ENCODE measurements around the gene HELT.

HELT gene

DNA sequence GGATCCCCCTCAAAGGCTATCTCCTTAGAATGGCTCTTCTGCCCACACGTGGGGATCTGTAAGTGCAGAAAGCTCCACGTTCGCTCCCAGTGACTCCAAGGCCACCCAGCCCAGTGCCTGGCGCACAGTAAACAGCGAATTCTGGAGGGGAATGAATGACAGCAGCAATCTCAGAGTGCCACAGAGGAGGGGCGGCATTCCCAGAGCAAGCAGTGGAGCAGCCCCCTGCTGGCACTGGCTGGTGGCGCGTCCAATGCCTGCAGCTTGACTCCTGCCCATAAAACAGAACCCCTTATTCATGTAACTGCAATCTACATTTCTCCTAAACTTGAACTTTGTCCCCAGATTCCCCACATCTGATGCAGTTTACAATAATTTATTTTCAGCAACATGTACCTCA lies 6.9 kb upstream of the HELT start:
- Histone ChIP-seq H3K4ac (ENCODE audit: low read depth, low read length) (no peak overlapping the region), H3K27me3 (ENCODE audit: insufficient read depth, low read length) (peaks cover 35% of the 10 kb centered on the region), H3K4me3 (ENCODE audit: low read depth, low read length) (no peak overlapping the region), H4K8ac (ENCODE audit: low read depth, low read length) (no peak overlapping the region), H3K4me2 (ENCODE audit: low read length) (no peak overlapping the region), H3K23ac (ENCODE audit: low read length) (no peak overlapping the region), H3K9me3 (ENCODE audit: insufficient read depth, low read depth, low read length) (peaks cover 8% of the 10 kb centered on the region), H3K27ac (ENCODE audit: low read depth, low read length) (no peak overlapping the region), H3K9ac (ENCODE audit: low read length) (no peak overlapping the region), H2AFZ (ENCODE audit: insufficient read depth, low read length, poor library complexity) (no peak overlapping the region), H3K79me2 (ENCODE audit: control insufficient read depth, insufficient read depth, low read length, poor library complexity) (no peaks in the 10 kb centered on the region), H3K14ac (ENCODE audit: low read length) (no peak overlapping the region), H3K18ac (ENCODE audit: low read length) (no peak overlapping the region), H2BK12ac (ENCODE audit: low read length) (no peak overlapping the region), H4K12ac (ENCODE audit: low read depth, low read length) (no peak overlapping the region), H2BK120ac (ENCODE audit: insufficient read depth, low read length, poor library complexity) (no peak overlapping the region), H3K4me1 (ENCODE audit: control insufficient read depth in 1 of 2, insufficient read depth in 2 of 2, low read length in 2 of 2) (no peaks in the 10 kb centered on the region), H2BK5ac (ENCODE audit: low read depth, low read length, poor library complexity) (no peak overlapping the region), H2AK5ac (ENCODE audit: low read length) (no peak overlapping the region), H4K91ac (ENCODE audit: low read depth, low read length) (no peak overlapping the region), H3K79me1 (ENCODE audit: low read length) (no peaks in the 10 kb centered on the region), H3K36me3 (ENCODE audit: control insufficient read depth in 1 of 2, insufficient read depth in 2 of 2, low read length in 2 of 2) (no peaks in the 10 kb centered on the region)
- peak in 1 of 2 donors; percentile 11 for DNase-seq
- no CpG with 5 or more reads among the region's 8 CpGs for WGBS (ENCODE audit: extremely low coverage, insufficient coverage, insufficient read length)

DNA sequence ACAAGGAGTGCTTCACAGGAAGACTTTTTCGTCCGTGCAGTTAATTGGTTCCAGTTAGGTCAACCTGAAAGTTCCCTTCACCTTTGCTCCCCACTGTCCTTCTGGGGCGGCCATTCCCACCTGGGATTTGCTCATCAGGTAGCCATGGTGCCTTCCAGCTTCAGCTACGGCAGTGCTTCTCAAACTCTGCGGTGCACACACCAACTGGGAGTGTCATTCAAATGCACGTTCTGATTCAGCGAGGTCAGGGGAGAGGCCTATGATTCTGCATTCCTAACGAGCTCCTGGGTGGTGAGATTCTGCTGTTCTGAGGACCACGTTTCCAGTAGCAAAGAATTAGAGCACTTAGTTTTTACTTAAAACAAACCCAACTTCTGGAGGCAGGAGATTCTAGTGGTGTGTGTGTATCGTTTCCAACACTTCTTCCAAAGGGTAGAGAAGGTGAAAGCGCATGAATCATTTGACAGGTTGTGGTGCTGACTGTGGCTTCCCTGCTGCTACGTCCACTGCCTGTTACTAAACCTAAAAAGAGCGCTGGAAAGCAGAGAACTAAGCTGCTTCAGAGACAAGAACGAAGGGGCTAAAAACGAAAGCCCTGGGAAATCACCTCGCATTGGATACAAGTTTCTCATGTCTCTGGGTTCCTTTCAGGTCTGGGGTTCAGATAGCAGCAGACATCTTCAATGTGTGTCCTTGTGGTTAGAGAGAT lies 4.7 kb upstream of the HELT start:
- Histone ChIP-seq H2AFZ (ENCODE audit: insufficient read depth, low read length, poor library complexity) (no peak overlapping the region), H2BK5ac (ENCODE audit: low read depth, low read length, poor library complexity) (no peak overlapping the region), H2BK12ac (ENCODE audit: low read length) (no peak overlapping the region), H3K4me1 (ENCODE audit: control insufficient read depth in 1 of 2, insufficient read depth in 2 of 2, low read length in 2 of 2) (no peaks in the 10 kb centered on the region), H3K9ac (ENCODE audit: low read length) (no peak overlapping the region), H3K18ac (ENCODE audit: low read length) (no peak overlapping the region), H3K4ac (ENCODE audit: low read depth, low read length) (no peak overlapping the region), H4K8ac (ENCODE audit: low read depth, low read length) (no peak overlapping the region), H3K27ac (ENCODE audit: low read depth, low read length) (no peak overlapping the region), H3K79me1 (ENCODE audit: low read length) (no peaks in the 10 kb centered on the region), H3K79me2 (ENCODE audit: control insufficient read depth, insufficient read depth, low read length, poor library complexity) (no peaks in the 10 kb centered on the region), H3K14ac (ENCODE audit: low read length) (no peak overlapping the region), H3K4me3 (ENCODE audit: low read depth, low read length) (no peak overlapping the region), H3K27me3 (ENCODE audit: insufficient read depth, low read length) (peaks cover 55% of the 10 kb centered on the region), H2AK5ac (ENCODE audit: low read length) (no peak overlapping the region), H3K9me3 (ENCODE audit: insufficient read depth, low read depth, low read length) (peaks cover 7% of the 10 kb centered on the region), H4K91ac (ENCODE audit: low read depth, low read length) (no peak overlapping the region), H3K23ac (ENCODE audit: low read length) (no peak overlapping the region), H2BK120ac (ENCODE audit: insufficient read depth, low read length, poor library complexity) (no peak overlapping the region), H4K12ac (ENCODE audit: low read depth, low read length) (no peak overlapping the region), H3K36me3 (ENCODE audit: control insufficient read depth in 1 of 2, insufficient read depth in 2 of 2, low read length in 2 of 2) (no peaks in the 10 kb centered on the region), H3K4me2 (ENCODE audit: low read length) (no peak overlapping the region)
- no peak for DNase-seq
- no CpG with 5 or more reads among the region's 16 CpGs for WGBS (ENCODE audit: extremely low coverage, insufficient coverage, insufficient read length)

DNA sequence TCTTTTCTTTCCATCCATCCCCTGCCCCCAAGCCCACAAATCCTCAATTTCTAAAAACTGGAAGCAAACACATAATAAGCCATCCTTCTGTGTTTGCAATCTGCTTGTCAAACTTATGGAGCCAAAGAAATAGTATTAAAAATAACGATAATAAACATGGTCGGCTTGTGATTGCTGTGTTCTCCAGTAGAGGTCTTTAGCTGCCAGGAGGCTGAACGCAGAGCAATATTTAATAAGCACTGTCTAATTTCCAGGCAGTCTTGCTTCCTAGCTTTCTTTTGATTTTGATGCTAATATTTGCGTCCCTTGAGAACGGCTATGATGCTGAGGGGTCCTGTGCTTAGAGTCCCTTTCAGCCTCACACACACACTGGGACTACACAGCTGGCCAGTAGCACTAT lies 3.2 kb upstream of the HELT start:
- H3K4me2 ChIP-seq (ENCODE audit: low read length): no peak overlapping the region
- H4K12ac ChIP-seq (ENCODE audit: low read depth, low read length): no peak overlapping the region
- no peaks in the 10 kb centered on the region for H3K79me2 ChIP-seq (ENCODE audit: control insufficient read depth, insufficient read depth, low read length, poor library complexity)
- no peaks in the 10 kb centered on the region for H3K79me1 ChIP-seq (ENCODE audit: low read length)
- no peak overlapping the region for H2AK5ac ChIP-seq (ENCODE audit: low read length)
- H3K4ac ChIP-seq (ENCODE audit: low read depth, low read length): no peak overlapping the region
- no peak overlapping the region for H2BK5ac ChIP-seq (ENCODE audit: low read depth, low read length, poor library complexity)
- H2AFZ ChIP-seq (ENCODE audit: insufficient read depth, low read length, poor library complexity): no peak overlapping the region
- no peak overlapping the region for H3K18ac ChIP-seq (ENCODE audit: low read length)
- H3K9ac ChIP-seq (ENCODE audit: low read length): no peak overlapping the region
- H4K8ac ChIP-seq (ENCODE audit: low read depth, low read length): no peak overlapping the region
- no peak overlapping the region for H3K14ac ChIP-seq (ENCODE audit: low read length)
- no peak overlapping the region for H3K27ac ChIP-seq (ENCODE audit: low read depth, low read length)
- DNase-seq: no peak
- H3K4me1 ChIP-seq (ENCODE audit: control insufficient read depth in 1 of 2, insufficient read depth in 2 of 2, low read length in 2 of 2): peaks cover 0 to 6% of the 10 kb centered on the region in 2 experiments
- no peak overlapping the region for H2BK120ac ChIP-seq (ENCODE audit: insufficient read depth, low read length, poor library complexity)
- peaks cover 8% of the 10 kb centered on the region for H3K9me3 ChIP-seq (ENCODE audit: insufficient read depth, low read depth, low read length)
- H3K23ac ChIP-seq (ENCODE audit: low read length): no peak overlapping the region
- no peaks in the 10 kb centered on the region for H3K36me3 ChIP-seq (ENCODE audit: control insufficient read depth in 1 of 2, insufficient read depth in 2 of 2, low read length in 2 of 2)
- no peak overlapping the region for H2BK12ac ChIP-seq (ENCODE audit: low read length)
- H3K27me3 ChIP-seq (ENCODE audit: insufficient read depth, low read length): peaks cover 70% of the 10 kb centered on the region
- no CpG with 5 or more reads among the region's 5 CpGs for WGBS (ENCODE audit: extremely low coverage, insufficient coverage, insufficient read length)
- no peak overlapping the region for H3K4me3 ChIP-seq (ENCODE audit: low read depth, low read length)
- H4K91ac ChIP-seq (ENCODE audit: low read depth, low read length): no peak overlapping the region

DNA sequence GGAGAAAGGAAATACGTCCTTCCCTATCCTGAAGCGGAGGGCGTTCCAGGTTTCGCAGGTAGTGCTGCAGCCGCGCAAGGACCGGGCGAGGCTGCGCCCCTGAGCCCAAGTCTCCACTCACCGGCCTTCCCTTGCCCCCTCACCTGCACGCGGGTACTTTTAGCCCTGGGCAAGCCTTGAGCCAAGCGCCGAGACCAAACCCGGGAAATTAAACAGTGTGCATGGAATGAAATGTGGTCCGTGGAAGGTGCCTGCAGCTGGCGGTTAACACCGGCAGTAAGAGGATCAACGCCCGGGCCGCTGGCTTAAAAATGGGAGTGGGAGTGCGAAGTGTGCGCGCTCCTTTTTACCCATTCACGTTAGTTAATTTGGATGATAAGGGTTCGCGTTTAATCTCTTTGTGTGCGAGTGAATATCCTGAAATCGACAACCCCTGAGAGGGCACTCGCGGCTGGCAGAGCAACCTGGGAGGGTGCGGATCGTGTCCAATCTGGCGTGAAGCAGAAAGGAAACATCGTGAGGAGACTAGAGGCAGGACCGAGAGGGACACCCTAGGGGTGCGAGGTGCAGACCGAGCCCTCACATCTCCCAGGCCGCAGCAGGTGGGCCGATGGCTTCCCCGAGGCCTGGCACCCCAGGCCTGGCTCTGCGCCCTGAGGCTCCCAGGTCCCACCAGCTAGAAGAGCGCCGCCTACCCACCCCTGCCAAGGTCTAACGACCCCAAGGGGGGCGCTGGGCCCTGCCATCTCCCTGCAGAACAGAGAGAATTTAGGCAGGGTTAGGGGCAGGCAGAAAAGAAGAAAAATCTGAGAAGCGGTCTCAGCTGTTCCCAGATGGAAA lies 2.0 kb upstream of the HELT start:
- Histone ChIP-seq H2BK5ac (ENCODE audit: low read depth, low read length, poor library complexity) (no peak overlapping the region), H3K4ac (ENCODE audit: low read depth, low read length) (no peak overlapping the region), H3K23ac (ENCODE audit: low read length) (no peak overlapping the region), H3K36me3 (ENCODE audit: control insufficient read depth in 1 of 2, insufficient read depth in 2 of 2, low read length in 2 of 2) (no peaks in the 10 kb centered on the region), H3K18ac (ENCODE audit: low read length) (no peak overlapping the region), H2BK120ac (ENCODE audit: insufficient read depth, low read length, poor library complexity) (no peak overlapping the region), H3K4me1 (ENCODE audit: control insufficient read depth in 1 of 2, insufficient read depth in 2 of 2, low read length in 2 of 2) (peaks cover 0 to 9% of the 10 kb centered on the region in 2 experiments), H2AFZ (ENCODE audit: insufficient read depth, low read length, poor library complexity) (no peak overlapping the region), H3K4me3 (ENCODE audit: low read depth, low read length) (no peak overlapping the region), H2BK12ac (ENCODE audit: low read length) (no peak overlapping the region), H3K9me3 (ENCODE audit: insufficient read depth, low read depth, low read length) (peaks cover 7% of the 10 kb centered on the region), H3K9ac (ENCODE audit: low read length) (no peak overlapping the region), H2AK5ac (ENCODE audit: low read length) (no peak overlapping the region), H4K91ac (ENCODE audit: low read depth, low read length) (no peak overlapping the region), H3K79me2 (ENCODE audit: control insufficient read depth, insufficient read depth, low read length, poor library complexity) (no peaks in the 10 kb centered on the region), H4K12ac (ENCODE audit: low read depth, low read length) (no peak overlapping the region), H3K79me1 (ENCODE audit: low read length) (no peaks in the 10 kb centered on the region), H3K27ac (ENCODE audit: low read depth, low read length) (no peak overlapping the region), H3K4me2 (ENCODE audit: low read length) (no peak overlapping the region), H4K8ac (ENCODE audit: low read depth, low read length) (no peak overlapping the region), H3K27me3 (ENCODE audit: insufficient read depth, low read length) (peaks cover 80% of the 10 kb centered on the region), H3K14ac (ENCODE audit: low read length) (no peak overlapping the region)
- DNase-seq: no peak
- no CpG with 5 or more reads among the region's 47 CpGs for WGBS (ENCODE audit: extremely low coverage, insufficient coverage, insufficient read length)
